Skeletal muscle tissue (tissue), 4 donors: ENCODE measurements around the gene TBC1D8. TPM values are rescaled to one million over a fixed set of nuclear protein-coding genes. Genes with fewer than 3 reads are reported as not detected.

Experiments used
- H3K27ac ChIP-seq: one replicate; pipeline ENCODE4 v1.7.0; 2013; ENCODE audit warnings: mild to moderate bottlenecking, low read depth, low read length, inconsistent platforms
- H3K27me3 ChIP-seq, 3 donors: one replicate each; pipeline ENCODE4 v1.7.0; 2013; ENCODE audit warnings: low read length in 3 of 3; ENCODE audit not compliant: control insufficient read depth in 3 of 3, insufficient read depth in 3 of 3
- H3K36me3 ChIP-seq, 3 donors: one replicate each; pipeline ENCODE4 v1.7.0; 2013; ENCODE audit warnings: low read length in 3 of 3; ENCODE audit not compliant: control insufficient read depth in 3 of 3, insufficient read depth in 3 of 3
- H3K4me1 ChIP-seq, 3 donors: one replicate each; pipeline ENCODE4 v1.7.0; 2013; ENCODE audit warnings: low read length in 3 of 3, mild to moderate bottlenecking in 3 of 3; ENCODE audit not compliant: control insufficient read depth in 3 of 3, insufficient read depth in 3 of 3
- H3K4me3 ChIP-seq, 3 donors: one replicate each; pipeline ENCODE4 v1.7.0; 2013; ENCODE audit warnings: low read length in 3 of 3
- H3K9ac ChIP-seq, 3 donors: one replicate each; pipeline ENCODE4 v1.7.0; 2013; ENCODE audit warnings: low read length in 3 of 3, mild to moderate bottlenecking in 3 of 3, moderate library complexity in 2 of 3, low read depth in 1 of 3
- H3K9me3 ChIP-seq, 3 donors: one replicate each; pipeline ENCODE4 v1.7.0; 2013; ENCODE audit warnings: low read length in 3 of 3; ENCODE audit not compliant: control insufficient read depth in 3 of 3
- total RNA-seq: library from RNA; depleted of rRNA; stranded (reverse); fragments of >200 nt; gene quantifications from one replicate; pipeline ENCODE4 v1.2.3, GENCODE V29; 2014
- donor health status: Osteomylitis.

Gene TBC1D8
- total RNA-seq, 1 donor from 2014 or later: 16.2 TPM

GRCh38 chr2:101150306-101151145 is 656 bp downstream of the TBC1D8 start:
- Histone ChIP-seq H3K36me3 (no peaks in the 10 kb centered on the region), H3K4me3 (peak overlapping the region; percentile 70 to 78 (median 77)), H3K27me3 (no peaks in the 10 kb centered on the region), H3K4me1 (peaks cover 23 to 54% (median 44%) of the 10 kb centered on the region in 3 donors), H3K27ac (peak overlapping the region; percentile 63), H3K9ac (peak overlapping the region; percentile 75 to 84 (median 81)), H3K9me3 (no peaks in the 10 kb centered on the region)

DNA sequence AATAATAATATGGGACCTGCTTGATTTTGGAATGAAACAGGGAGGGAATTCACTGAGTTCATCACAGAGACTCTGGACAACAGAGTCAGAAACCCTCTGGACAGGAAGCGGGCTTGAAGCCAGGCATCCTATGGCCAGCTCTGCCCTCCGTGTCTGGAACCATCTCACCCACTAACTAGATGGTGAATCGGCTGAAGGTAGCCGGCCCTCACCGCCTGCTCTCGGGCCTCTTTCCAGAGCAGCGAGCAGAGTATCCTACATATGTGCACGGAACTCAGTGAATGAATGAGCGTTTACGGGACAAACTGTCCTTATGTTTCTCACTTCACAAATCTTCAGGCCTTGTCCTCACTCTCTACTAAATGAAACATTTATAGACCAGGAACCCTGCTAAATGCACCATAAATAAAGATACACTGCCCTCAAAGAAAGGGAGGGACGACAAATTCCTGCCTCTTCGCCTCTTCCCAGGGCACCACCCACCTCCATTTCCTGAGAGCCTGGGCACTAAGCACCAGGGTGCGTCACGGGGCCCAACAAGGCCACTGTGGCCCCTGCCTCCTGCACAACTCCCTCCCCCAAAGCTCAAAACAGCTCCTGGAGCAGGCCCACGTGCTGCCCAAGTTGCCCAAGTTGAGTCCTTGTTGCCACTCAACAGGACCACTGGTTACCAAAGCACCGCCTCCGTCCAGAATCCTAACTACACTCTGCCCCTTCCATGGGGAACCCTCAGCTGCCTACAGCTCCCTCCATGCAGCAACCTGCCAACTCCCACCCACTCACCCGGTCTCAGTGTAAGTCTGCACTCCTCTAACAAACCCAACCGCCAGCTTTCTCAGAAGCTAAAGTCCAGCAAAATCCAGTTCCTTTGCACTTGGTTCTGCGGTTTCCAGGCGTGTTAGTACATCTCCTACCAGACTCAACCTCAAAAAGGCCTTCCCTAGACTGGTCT is 1.7 kb downstream of the TBC1D8 start:
- Histone ChIP-seq H3K4me3 (peak overlapping the region; percentile 70 to 78 (median 77)), H3K4me1 (peaks cover 23 to 54% (median 46%) of the 10 kb centered on the region in 3 donors), H3K36me3 (no peaks in the 10 kb centered on the region), H3K27me3 (no peaks in the 10 kb centered on the region), H3K9me3 (no peaks in the 10 kb centered on the region), H3K27ac (peak overlapping the region; percentile 63), H3K9ac (peak overlapping the region; percentile 34 to 84 (median 81))

GRCh38 chr2:101148777-101149176 is 2.4 kb downstream of the TBC1D8 start:
- Histone ChIP-seq H3K27me3 (no peaks in the 10 kb centered on the region), H3K36me3 (no peaks in the 10 kb centered on the region), H3K9ac (peak overlapping the region in 1 of 3 donors; percentile 84), H3K9me3 (no peaks in the 10 kb centered on the region), H3K27ac (no peak overlapping the region), H3K4me1 (peaks cover 23 to 50% (median 46%) of the 10 kb centered on the region in 3 donors), H3K4me3 (no peak overlapping the region)

- peaks cover 23 to 42% (median 42%) of the 10 kb centered on the region in 3 donors for H3K4me1 ChIP-seq
- H3K36me3 ChIP-seq: no peaks in the 10 kb centered on the region
- H3K4me3 ChIP-seq: no peak overlapping the region
- no peaks in the 10 kb centered on the region for H3K27me3 ChIP-seq
- no peaks in the 10 kb centered on the region for H3K9me3 ChIP-seq
- no peak overlapping the region for H3K27ac ChIP-seq
- H3K9ac ChIP-seq: no peak overlapping the region
Observed at GRCh38 chr2:101147971-101148370, 3.2 kb downstream of the TBC1D8 start.

- H3K4me3 ChIP-seq: no peak overlapping the region
Observed at GRCh38 chr2:101147062-101147461, 4.1 kb downstream of the TBC1D8 start.

DNA sequence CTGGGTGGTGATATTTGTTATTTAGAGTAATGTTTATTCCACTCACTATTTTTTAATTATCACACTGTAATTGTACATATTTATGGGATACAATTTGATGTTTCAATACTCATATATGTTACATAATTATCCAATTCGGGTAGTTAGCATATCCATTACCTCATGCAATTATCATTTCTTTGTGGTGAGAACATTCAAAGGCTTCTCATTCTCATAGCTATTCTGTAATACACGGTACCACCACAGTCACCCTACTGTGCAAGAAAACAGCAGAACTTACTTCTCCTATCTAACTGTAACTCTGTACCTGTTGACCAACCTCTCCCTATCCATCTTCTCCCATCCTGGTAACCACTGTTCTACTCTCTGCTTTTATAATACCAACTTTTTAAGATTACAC is 4.6 kb downstream of the TBC1D8 start:
- no peaks in the 10 kb centered on the region for H3K27me3 ChIP-seq
- no peak overlapping the region for H3K9ac ChIP-seq
- no peaks in the 10 kb centered on the region for H3K36me3 ChIP-seq
- H3K4me3 ChIP-seq: no peak overlapping the region
- no peak overlapping the region for H3K27ac ChIP-seq
- peaks cover 11 to 28% (median 28%) of the 10 kb centered on the region in 3 donors for H3K4me1 ChIP-seq
- no peaks in the 10 kb centered on the region for H3K9me3 ChIP-seq

More at GRCh38 chr2:101147062-101147461, 4.1 kb downstream of the TBC1D8 start:
- H3K27ac ChIP-seq: no peak overlapping the region
- H3K27me3 ChIP-seq: no peaks in the 10 kb centered on the region
- no peaks in the 10 kb centered on the region for H3K9me3 ChIP-seq
- no peaks in the 10 kb centered on the region for H3K36me3 ChIP-seq
- H3K9ac ChIP-seq: no peak overlapping the region
- peaks cover 16 to 34% (median 33%) of the 10 kb centered on the region in 3 donors for H3K4me1 ChIP-seq

GRCh38 chr2:101145406-101145805 is 5.8 kb downstream of the TBC1D8 start:
- Histone ChIP-seq H3K27me3 (no peaks in the 10 kb centered on the region), H3K4me1 (peaks cover 11 to 34% (median 33%) of the 10 kb centered on the region in 3 donors), H3K9ac (no peak overlapping the region), H3K27ac (no peak overlapping the region), H3K4me3 (no peak overlapping the region), H3K36me3 (no peaks in the 10 kb centered on the region), H3K9me3 (no peaks in the 10 kb centered on the region)

DNA sequence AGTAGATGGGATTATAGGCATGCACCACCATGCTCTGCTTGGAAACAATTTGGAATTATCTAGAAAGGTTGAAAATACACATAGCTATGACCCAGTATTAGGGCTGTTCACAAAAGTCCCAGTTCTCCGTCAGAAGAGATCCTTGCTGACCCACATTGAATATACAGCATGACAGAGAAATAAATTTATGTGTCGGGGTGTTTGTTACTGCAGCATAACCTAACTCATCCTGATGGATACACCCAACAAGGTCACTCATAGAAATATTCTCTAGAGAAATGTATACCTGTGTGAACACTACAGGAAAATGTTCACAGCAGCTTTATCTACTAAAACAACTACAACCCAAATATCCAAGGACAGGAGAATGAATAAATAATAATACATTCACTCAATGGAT is 9.0 kb downstream of the TBC1D8 start:
- no peaks in the 10 kb centered on the region for H3K36me3 ChIP-seq
- H3K4me1 ChIP-seq: peaks cover 5 to 23% (median 21%) of the 10 kb centered on the region in 3 donors
- H3K9ac ChIP-seq: no peak overlapping the region
- no peak overlapping the region for H3K27ac ChIP-seq
- no peaks in the 10 kb centered on the region for H3K27me3 ChIP-seq
- no peak overlapping the region for H3K4me3 ChIP-seq
- H3K9me3 ChIP-seq: no peaks in the 10 kb centered on the region

DNA sequence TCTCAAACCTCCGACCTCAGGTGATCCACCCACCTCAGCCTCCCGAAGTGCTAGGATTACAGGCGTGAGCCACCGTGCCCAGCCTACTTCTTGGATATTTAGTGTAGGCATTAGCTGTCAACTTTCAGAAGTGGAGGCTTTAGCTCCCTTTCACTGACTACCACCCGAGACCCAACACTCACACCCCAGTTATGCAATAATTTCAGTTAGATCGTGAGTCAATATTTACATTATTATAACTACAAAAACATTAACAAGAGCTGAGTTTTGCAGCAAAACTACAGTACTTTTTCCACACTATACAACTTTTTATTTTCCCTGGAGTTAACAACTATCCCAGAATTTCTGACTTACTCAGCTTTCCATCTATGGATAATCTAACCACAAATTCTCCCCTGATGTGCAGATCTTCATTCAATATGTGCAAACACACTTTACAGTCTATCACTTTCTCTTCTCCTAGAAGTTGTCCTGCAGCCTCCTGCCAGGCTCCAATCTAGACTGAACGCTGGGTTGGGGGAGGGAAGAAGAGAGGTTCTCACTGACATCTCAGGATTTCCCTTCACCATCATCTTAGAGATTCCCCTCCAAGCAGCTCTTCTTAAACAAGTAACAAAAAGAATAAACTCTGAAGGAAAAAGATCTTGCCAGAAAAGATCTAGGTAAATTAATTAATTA is 10.1 kb downstream of the TBC1D8 start:
- Histone ChIP-seq H3K27me3 (no peaks in the 10 kb centered on the region), H3K27ac (peak overlapping the region; percentile 50), H3K4me3 (peak overlapping the region in 1 of 3 donors; percentile 50), H3K4me1 (peaks cover 5 to 22% (median 21%) of the 10 kb centered on the region in 3 donors), H3K9me3 (no peaks in the 10 kb centered on the region), H3K9ac (peak overlapping the region in 2 of 3 donors; percentile 12 to 85), H3K36me3 (no peaks in the 10 kb centered on the region)
